Right lobe of liver (tissue), 4 donors: ENCODE results near the gene PPP1R13L.

Experiments
- CTCF ChIP-seq, 4 donors: fragments of 200-600 bp in 3 of 4; fragments of 450-650 bp in 1 of 4; IDR thresholded peaks; one replicate each; pipeline versions ENCODE4 v1.5.1 to v1.8.0; 2016 to 2022; ENCODE audit warnings: antibody characterized with exemption in 4 of 4, mild to moderate bottlenecking in 2 of 4
- POLR2A ChIP-seq: fragments of 450-650 bp; IDR thresholded peaks from one replicate; pipeline ENCODE4 v1.6.1; 2017; ENCODE audit warnings: antibody characterized with exemption, mild to moderate bottlenecking
- donor health status: DM: no; HTN: no; CAD: no.
- donor health status: DM: no; HTN: no; CAD: no.
- donor health status: DM: no; HTN: yes; CAD: no.

DNA sequence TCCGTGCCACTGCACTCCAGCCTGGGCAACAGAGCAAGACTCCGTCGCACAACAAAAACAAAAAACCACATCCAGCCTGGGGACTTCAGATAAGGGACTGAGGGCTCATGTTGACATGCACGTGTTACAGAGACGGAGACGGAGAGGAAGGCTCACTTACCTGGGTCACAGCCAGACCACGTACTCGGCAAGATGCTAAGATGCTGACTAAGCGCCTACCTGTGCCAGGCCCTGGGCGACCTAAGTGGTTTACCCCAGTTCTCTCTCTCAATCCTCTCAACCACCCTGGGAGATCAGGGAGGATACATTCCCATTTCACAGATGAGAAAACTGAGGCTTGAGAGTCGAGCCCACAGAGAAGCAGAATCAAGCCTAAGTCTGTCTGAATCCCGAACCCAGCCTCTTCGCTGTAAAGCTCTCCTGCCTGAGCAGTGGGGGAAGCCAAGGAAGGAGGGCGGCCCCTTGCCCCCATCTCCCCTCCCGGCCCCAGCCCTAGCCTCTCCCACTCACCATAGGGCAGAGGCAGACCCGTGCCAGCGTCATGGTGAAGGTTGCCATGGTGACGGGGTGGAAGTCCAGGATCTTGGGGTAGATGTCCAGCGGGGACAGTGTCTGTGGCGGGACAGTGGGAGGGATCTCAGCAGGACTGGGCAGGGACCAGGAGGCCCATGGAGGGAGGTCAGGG, 48.0 kb downstream of the PPP1R13L start:
- TF ChIP-seq CTCF (IDR thresholded peaks at IDR 0.05), result no peak
- no peak for TF ChIP-seq POLR2A
